Activated B cell treated with CpG ODN at 0.5 μM for 24 hours (primary cell): ENCODE measurements around the gene CD9. TPM values are rescaled to one million over a fixed set of nuclear protein-coding genes. Genes with fewer than 3 reads are reported as not detected.

ENCODE experiments used
- ATAC-seq: fragments of 200-7000 bp; cut with Tn5 transposase; one replicate; pipeline ENCODE4 v1.10.0; 2021; ENCODE audit warnings: low read depth, mild to moderate bottlenecking, moderate library complexity
- CTCF ChIA-PET: fragments of 350-600 bp; sonication (Branson Sonifier 250); formaldehyde crosslinking; loops from one replicate; lab custom pipeline; 2021; ENCODE audit warnings: antibody characterized with exemption; lab: Charles Lee
- POLR2A ChIA-PET: fragments of 350-600 bp; sonication (Branson Sonifier 250); formaldehyde crosslinking; loops from one replicate; lab custom pipeline; 2021; ENCODE audit warnings: antibody characterized with exemption; lab: Charles Lee
- DNase-seq: peaks from one replicate; pipeline ENCODE4 v3.0.0; 2022
- H3K27ac Mint-ChIP-seq: one replicate; pipeline ENCODE4 v1.8.0; 2020; ENCODE audit warnings: mixed read lengths
- H3K27me3 Mint-ChIP-seq: one replicate; pipeline ENCODE4 v1.8.0; 2021; ENCODE audit warnings: mixed read lengths
- H3K36me3 Mint-ChIP-seq: one replicate; pipeline ENCODE4 v1.8.0; 2021; ENCODE audit warnings: low read depth, mixed read lengths
- H3K4me1 Mint-ChIP-seq: one replicate; pipeline ENCODE4 v1.8.0; 2021; ENCODE audit warnings: mixed read lengths
- H3K4me3 Mint-ChIP-seq: one replicate; pipeline ENCODE4 v1.8.0; 2020; ENCODE audit warnings: mild to moderate bottlenecking, mixed read lengths
- H3K9me3 Mint-ChIP-seq: one replicate; pipeline ENCODE4 v1.8.0; 2020; ENCODE audit warnings: mixed read lengths
- intact Hi-C: fragments of 100-400 bp; cut with micrococcal nuclease; formaldehyde crosslinking; loops from one replicate; pipeline ENCODE4 v1.15.1; 2024
- total RNA-seq: library from RNA; stranded (reverse); gene quantifications from 2 replicates; pipeline ENCODE4 v1.2.3, GENCODE V29; 2022
- TF ChIP-seq, protein P1 (sequence below): fragments of 200-600 bp; IDR thresholded peaks from one replicate; pipeline ENCODE4 v1.8.0; 2022; ENCODE audit warnings: antibody characterized with exemption, mild to moderate bottlenecking

Gene CD9
- total RNA-seq, 1 donor from 2014 or later: 2.5 TPM

DNA sequence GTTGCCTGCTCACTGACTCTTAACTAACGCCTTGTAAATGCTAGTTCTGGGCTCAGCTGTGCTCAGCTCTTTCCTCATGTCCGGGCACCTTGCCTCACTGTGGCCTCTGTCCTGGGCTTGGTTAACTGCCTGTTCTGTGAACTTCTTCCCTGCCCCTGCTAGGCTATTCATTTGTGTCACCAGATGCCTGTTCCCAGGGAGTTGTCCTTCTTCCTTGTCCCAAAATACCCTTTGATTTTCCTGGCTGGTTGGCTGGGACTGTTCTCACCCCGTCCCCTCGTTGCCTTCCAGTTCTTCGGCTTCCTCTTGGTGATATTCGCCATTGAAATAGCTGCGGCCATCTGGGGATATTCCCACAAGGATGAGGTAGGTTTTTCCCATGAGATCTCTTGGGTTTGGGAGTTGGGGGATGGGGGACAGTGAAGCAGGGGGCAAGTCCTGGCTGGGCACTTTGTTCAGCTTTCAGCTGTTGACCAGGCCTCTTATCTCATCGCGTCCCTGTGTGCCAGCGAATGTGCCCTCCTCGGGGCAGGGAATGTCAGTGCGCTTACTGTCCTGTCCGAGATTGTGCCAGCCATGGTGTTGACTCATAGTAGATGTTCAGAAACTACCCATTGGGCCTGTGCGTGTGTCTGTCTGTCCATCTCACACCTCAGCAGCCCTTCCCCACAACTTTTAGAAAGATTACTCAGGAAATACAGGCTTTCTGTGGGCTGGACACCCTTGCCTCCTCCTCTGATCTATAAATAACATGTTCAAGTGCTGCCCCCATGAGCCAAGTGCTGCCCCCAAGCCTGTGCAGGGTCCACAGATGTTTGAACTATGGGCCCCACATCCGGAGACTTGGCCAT, 33.1 kb downstream of the CD9 start:
- H3K27ac Mint-ChIP-seq: no peak overlapping the region
- no peak for ATAC-seq
- DNase-seq: no peak
- ChIA-PET POLR2A (no interaction called here), CTCF (no interaction called here)
- no peaks in the 10 kb centered on the region for H3K36me3 Mint-ChIP-seq
- H3K4me1 Mint-ChIP-seq: peaks cover 13% of the 10 kb centered on the region
- H3K9me3 Mint-ChIP-seq: no peaks in the 10 kb centered on the region
- TF ChIP-seq, protein P1, sequence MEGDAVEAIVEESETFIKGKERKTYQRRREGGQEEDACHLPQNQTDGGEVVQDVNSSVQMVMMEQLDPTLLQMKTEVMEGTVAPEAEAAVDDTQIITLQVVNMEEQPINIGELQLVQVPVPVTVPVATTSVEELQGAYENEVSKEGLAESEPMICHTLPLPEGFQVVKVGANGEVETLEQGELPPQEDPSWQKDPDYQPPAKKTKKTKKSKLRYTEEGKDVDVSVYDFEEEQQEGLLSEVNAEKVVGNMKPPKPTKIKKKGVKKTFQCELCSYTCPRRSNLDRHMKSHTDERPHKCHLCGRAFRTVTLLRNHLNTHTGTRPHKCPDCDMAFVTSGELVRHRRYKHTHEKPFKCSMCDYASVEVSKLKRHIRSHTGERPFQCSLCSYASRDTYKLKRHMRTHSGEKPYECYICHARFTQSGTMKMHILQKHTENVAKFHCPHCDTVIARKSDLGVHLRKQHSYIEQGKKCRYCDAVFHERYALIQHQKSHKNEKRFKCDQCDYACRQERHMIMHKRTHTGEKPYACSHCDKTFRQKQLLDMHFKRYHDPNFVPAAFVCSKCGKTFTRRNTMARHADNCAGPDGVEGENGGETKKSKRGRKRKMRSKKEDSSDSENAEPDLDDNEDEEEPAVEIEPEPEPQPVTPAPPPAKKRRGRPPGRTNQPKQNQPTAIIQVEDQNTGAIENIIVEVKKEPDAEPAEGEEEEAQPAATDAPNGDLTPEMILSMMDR: no peak
- H3K4me3 Mint-ChIP-seq: no peak overlapping the region
- intact Hi-C loops: loop anchor here (5.0 kb wide), 1 partner anchor 36 kb away; no protein-coding TSS in a partner anchor
- H3K27me3 Mint-ChIP-seq: peaks cover 2% of the 10 kb centered on the region

DNA sequence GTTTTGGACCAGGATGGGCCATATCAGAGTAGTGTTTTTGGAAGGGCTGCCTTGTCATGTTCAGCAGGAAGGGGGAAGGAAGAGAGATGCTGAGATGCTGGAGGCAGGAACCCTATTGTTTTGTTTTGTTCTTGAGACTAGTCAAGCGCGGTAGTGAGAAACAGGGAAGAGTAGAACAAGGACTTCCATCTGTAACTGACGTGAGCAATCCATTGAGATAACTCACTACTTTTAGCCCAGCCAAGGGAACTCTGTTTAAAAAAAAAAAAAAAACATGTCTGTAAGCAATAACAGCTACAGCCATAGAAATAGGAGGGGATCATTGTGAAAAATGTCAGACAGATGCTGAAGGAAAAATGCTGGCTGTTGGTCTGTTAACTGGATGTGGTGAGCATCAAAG, 34.0 kb downstream of the CD9 start:
- ChIA-PET POLR2A (no interaction called here), CTCF (interaction anchor here (0.9 kb wide), 1 partner anchor 39 kb away, joined by 3 read pairs; no protein-coding TSS in a partner anchor)
- no peak overlapping the region for H3K4me3 Mint-ChIP-seq
- no peak for ATAC-seq
- no peaks in the 10 kb centered on the region for H3K36me3 Mint-ChIP-seq
- TF ChIP-seq, protein P1: no peak
- intact Hi-C loops: loop anchor here (5.0 kb wide), 1 partner anchor 37 kb away; no protein-coding TSS in a partner anchor
- H3K27ac Mint-ChIP-seq: no peak overlapping the region
- H3K9me3 Mint-ChIP-seq: no peaks in the 10 kb centered on the region
- no peak for DNase-seq
- H3K27me3 Mint-ChIP-seq: peaks cover 2% of the 10 kb centered on the region
- H3K4me1 Mint-ChIP-seq: peaks cover 13% of the 10 kb centered on the region

DNA sequence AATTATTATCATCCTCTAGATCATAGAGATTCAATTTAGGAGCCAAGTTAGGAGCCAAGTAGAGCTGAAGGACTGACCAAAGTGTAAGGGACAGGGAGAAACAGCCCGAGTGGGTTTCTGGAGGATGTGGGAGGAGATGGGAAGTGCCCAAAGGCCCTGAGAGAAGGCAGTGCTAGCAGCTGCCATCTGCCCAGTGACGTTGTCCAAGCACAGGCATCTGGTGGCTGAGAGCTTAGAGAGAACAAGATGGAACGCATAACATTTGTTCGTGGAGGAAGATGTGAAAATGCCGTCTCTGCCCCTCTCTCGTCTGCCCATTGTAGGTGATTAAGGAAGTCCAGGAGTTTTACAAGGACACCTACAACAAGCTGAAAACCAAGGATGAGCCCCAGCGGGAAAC, 34.7 kb downstream of the CD9 start:
- TF ChIP-seq, protein P1: no peak
- ATAC-seq (no peak), DNase-seq (no peak)
- Mint-ChIP-seq H3K27ac (no peak overlapping the region), H3K4me1 (peaks cover 13% of the 10 kb centered on the region), H3K27me3 (peaks cover 2% of the 10 kb centered on the region), H3K9me3 (no peaks in the 10 kb centered on the region), H3K4me3 (no peak overlapping the region), H3K36me3 (no peaks in the 10 kb centered on the region)
- ChIA-PET CTCF (interaction anchor here (0.9 kb wide), 1 partner anchor 39 kb away, joined by 3 read pairs; no protein-coding TSS in a partner anchor), POLR2A (no interaction called here)
- intact Hi-C loops: loop anchor here (5.0 kb wide), 1 partner anchor 38 kb away; no protein-coding TSS in a partner anchor

DNA sequence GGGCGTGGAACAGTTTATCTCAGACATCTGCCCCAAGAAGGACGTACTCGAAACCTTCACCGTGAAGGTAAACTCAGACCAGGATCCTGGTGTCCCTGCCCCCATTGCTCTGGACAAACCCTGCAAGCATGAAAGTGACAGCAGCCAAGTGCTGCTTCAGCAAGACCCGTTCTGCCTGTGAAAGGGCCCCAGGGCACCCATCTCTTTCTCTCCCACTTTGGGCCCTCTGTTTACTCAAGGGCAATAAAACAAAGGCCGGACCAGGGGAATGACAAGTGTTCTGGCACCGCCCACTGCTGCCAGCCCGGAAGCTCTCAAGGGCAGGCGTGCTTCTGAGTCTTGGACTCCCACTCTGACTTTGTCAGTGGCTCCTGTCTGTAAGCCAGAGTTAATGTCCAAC, 35.3 kb downstream of the CD9 start:
- intact Hi-C loops: no loop called here
- peaks cover 2% of the 10 kb centered on the region for H3K27me3 Mint-ChIP-seq
- ATAC-seq (no peak), DNase-seq (no peak)
- H3K4me3 Mint-ChIP-seq: no peak overlapping the region
- CTCF ChIA-PET: no interaction called here
- no peaks in the 10 kb centered on the region for H3K36me3 Mint-ChIP-seq
- no peak overlapping the region for H3K27ac Mint-ChIP-seq
- TF ChIP-seq, protein P1: no peak
- H3K9me3 Mint-ChIP-seq: no peaks in the 10 kb centered on the region
- peaks cover 11% of the 10 kb centered on the region for H3K4me1 Mint-ChIP-seq
- POLR2A ChIA-PET: no interaction called here

DNA sequence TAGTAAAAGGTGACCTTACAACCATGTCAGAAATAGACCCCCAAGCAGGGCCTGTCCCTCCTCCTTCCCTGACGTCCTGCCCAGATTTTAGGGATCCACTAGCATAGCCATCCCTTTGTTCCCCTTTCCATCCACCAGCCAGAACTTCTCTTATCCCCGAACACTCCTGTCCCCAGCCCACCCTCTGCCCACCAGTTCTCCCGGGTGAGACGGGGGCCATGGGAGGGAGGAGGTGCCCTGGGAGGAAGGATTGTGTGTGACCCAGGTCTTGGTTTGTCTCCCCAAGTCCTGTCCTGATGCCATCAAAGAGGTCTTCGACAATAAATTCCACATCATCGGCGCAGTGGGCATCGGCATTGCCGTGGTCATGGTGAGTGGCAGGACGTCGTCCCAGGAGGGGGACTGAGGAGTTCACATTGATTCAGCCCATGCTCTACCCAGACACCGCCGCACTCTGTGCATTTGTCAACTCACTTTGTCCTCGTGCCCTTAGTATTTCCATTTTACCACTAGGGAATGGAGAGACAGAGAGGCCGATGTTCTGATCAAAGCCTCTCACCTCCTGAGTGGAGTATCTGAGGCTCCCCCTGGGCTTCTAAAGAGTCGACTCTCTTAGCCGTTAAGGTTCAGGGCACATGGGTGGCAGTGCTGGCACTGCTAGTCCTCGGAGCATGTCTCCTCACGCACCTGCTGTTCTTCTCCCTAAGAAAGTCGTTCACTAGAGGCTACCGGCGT, 35.9 kb downstream of the CD9 start:
- DNase-seq (no peak), ATAC-seq (no peak)
- Mint-ChIP-seq H3K27ac (no peak overlapping the region), H3K4me1 (peaks cover 5% of the 10 kb centered on the region), H3K27me3 (peaks cover 2% of the 10 kb centered on the region), H3K4me3 (no peak overlapping the region), H3K36me3 (no peaks in the 10 kb centered on the region), H3K9me3 (no peaks in the 10 kb centered on the region)
- CTCF ChIA-PET: no interaction called here
- POLR2A ChIA-PET: no interaction called here
- intact Hi-C loops: no loop called here
- TF ChIP-seq, protein P1: no peak
